Measurements from ENCODE around the gene SART3. TPM values are rescaled to one million over a fixed set of nuclear protein-coding genes. Genes with fewer than 3 reads are reported as not detected.

Gene SART3
- total RNA-seq (75.9 and 145 TPM in 2 replicates), polyA plus RNA-seq (23.2 and 36.5 TPM in 2 replicates)

GRCh38 chr12:108560752-108561719 lies at the start of gene SART3:
Gene SART3, minus strand, starts transcription at chr12:108561173. Its CDS starts 19 bp downstream, at chr12:108561154.
- no peaks in the 10 kb centered on the region for H3K9me3 ChIP-seq (ENCODE audit: low read depth)
- H3K36me3 ChIP-seq = peaks cover 17% of the 10 kb centered on the region
- TF ChIP-seq, protein P1, sequence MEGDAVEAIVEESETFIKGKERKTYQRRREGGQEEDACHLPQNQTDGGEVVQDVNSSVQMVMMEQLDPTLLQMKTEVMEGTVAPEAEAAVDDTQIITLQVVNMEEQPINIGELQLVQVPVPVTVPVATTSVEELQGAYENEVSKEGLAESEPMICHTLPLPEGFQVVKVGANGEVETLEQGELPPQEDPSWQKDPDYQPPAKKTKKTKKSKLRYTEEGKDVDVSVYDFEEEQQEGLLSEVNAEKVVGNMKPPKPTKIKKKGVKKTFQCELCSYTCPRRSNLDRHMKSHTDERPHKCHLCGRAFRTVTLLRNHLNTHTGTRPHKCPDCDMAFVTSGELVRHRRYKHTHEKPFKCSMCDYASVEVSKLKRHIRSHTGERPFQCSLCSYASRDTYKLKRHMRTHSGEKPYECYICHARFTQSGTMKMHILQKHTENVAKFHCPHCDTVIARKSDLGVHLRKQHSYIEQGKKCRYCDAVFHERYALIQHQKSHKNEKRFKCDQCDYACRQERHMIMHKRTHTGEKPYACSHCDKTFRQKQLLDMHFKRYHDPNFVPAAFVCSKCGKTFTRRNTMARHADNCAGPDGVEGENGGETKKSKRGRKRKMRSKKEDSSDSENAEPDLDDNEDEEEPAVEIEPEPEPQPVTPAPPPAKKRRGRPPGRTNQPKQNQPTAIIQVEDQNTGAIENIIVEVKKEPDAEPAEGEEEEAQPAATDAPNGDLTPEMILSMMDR (IDR thresholded peaks at IDR 0.05; ENCODE audit: low read depth, low read length) = no peak
- H3K4me1 ChIP-seq (ENCODE audit: low read depth) = no peaks in the 10 kb centered on the region
- peak within 1 kb of the TSS; percentile 93 for H3K27ac ChIP-seq
- H3K27me3 ChIP-seq = no peaks in the 10 kb centered on the region
- peak; percentile 90 for DNase-seq (ENCODE audit: low read depth in 1 of 2, low spot score in 1 of 2)
- H3K4me3 ChIP-seq = peak within 1 kb of the TSS; percentile 92

DNA sequence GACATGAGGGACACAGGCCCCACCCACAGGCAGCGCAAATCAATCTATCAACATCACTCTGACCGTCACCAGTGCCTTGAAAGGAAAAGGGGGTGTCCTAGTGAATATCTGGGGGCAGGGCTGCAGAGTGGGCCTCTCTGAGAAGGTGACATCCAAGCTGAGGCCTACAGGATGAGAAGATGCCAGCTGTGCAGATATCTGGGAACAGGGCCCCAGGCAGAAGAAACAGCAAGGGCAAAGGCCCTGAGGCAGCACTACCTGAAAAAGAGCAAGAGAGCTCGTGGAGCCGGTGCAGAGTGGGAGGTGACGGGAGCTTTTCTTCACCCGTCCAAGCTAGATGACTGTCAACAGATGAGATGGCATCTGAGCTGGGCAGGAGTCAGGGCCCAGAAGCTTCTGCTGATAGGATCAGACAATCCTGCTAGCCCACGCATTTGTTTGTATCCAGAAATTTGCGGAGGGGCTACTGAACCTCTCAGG lies 49.4 kb upstream of the SART3 start:
- H3K27ac ChIP-seq = no peak overlapping the region

DNA sequence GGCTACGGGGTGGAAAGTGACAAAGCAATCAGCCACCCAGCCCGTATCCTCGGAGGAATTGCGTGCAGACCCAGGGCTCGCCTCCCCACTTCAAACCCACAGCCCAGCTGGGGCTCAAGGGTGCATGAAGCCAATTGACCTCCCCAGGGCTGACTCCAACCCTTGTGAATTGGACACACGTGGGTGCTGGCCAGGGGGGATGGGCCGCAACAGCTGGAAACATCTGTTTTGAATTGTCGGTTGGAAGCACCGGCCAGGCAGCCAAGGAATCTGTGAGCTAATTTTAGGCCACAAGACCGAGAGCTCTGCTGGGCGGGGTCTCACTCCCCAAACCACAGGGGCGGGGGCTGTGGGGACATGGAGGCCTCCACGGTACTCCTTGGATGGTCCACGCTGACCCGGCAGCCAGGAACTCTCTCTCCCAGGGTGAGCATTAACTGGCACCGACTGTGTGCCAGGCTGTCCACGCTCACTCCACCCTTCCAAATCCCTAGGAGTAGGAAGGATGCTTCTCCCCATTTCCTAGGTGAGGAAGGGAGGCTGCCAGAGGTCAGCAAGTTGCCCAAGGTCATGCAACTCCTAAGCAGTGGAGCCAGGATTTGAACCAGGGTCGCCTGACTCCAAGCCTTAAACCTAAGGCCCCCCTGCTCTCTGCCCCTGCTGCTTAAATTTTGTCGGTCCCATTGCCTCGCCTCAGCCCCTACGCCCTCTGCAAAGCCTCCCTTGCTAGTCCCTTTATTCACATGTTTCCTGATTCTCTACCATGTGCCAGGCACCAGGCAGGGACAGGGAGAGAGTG lies 48.8 kb upstream of the SART3 start:
- Histone ChIP-seq H3K4me3 (no peak overlapping the region), H3K36me3 (no peaks in the 10 kb centered on the region), H3K9me3 (ENCODE audit: low read depth) (no peaks in the 10 kb centered on the region), H3K27me3 (no peaks in the 10 kb centered on the region), H3K4me1 (ENCODE audit: low read depth) (peaks cover 8% of the 10 kb centered on the region), H3K27ac (no peak overlapping the region)
- peak; percentile 34 to 90 for DNase-seq (ENCODE audit: low read depth in 1 of 2, low spot score in 1 of 2)
- TF ChIP-seq, protein P1 (IDR thresholded peaks at IDR 0.05; ENCODE audit: low read depth, low read length) = no peak

More for the DNA sequence above, 49.4 kb upstream of the SART3 start:
- Histone ChIP-seq H3K4me1 (ENCODE audit: low read depth) (peaks cover 8% of the 10 kb centered on the region), H3K36me3 (no peaks in the 10 kb centered on the region), H3K9me3 (ENCODE audit: low read depth) (no peaks in the 10 kb centered on the region), H3K4me3 (no peak overlapping the region), H3K27me3 (no peaks in the 10 kb centered on the region)
- TF ChIP-seq, protein P1 (IDR thresholded peaks at IDR 0.05; ENCODE audit: low read depth, low read length) = no peak
- no peak for DNase-seq (ENCODE audit: low read depth in 1 of 2, low spot score in 1 of 2)

DNA sequence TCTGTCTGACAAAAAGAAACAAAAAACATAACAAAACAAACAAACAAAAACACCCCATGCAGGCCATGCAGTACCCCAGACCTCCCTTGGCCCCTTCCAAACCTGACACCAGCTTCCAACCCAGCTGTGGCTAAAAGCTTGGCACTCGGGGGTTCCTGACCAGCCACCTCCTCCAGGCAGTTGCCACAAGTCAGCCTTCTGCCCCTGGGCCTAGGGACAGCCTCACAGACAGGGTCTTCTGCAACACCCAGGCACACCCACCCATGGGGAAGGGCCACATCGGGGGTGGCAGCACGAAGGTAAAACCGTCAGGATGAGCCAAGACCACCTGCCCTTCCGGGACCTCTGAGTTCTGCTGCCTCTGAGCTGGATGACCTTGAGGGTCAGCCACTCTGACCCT lies 47.6 kb upstream of the SART3 start:
- no peaks in the 10 kb centered on the region for H3K9me3 ChIP-seq (ENCODE audit: low read depth)
- H3K27ac ChIP-seq = no peak overlapping the region
- H3K4me1 ChIP-seq (ENCODE audit: low read depth) = peaks cover 8% of the 10 kb centered on the region
- no peaks in the 10 kb centered on the region for H3K27me3 ChIP-seq
- no peak overlapping the region for H3K4me3 ChIP-seq
- H3K36me3 ChIP-seq = no peaks in the 10 kb centered on the region
- DNase-seq (ENCODE audit: low read depth in 1 of 2, low spot score in 1 of 2) = no peak
- TF ChIP-seq, protein P1 (IDR thresholded peaks at IDR 0.05; ENCODE audit: low read depth, low read length) = no peak

DNA sequence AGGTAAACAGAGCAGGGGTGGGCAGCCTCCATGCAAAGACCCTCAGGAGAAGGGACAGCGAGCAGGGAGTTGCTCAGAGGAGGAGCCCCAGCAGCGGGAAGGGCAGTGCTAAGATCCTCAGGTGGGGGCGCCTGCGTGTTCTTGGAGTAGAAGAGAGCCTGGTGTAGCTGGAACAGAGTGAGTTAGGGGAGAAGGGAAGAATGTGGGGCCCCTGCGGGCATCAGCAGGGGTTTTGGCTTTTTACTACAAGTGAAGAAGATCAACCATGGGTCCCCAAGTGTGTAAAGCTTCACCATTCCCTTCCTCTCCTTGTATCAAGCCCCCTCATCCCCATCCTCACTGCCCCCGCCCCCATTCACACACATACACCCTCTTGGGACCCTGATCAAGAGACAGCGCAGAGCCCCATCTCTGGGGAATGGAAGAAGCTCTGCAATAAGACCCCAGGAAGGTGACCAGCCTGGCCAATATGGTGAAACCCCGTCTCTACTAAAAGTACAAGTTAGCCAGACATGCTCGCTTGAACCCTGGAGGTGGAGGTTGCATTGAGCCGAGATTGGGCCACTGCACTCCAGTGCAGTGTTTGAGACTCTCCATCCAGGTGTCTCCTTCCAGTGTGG lies 47.1 kb upstream of the SART3 start:
- TF ChIP-seq, protein P1 (IDR thresholded peaks at IDR 0.05; ENCODE audit: low read depth, low read length) = no peak
- H3K4me1 ChIP-seq (ENCODE audit: low read depth) = peaks cover 8% of the 10 kb centered on the region
- no peak overlapping the region for H3K27ac ChIP-seq
- no peaks in the 10 kb centered on the region for H3K36me3 ChIP-seq
- H3K27me3 ChIP-seq = no peaks in the 10 kb centered on the region
- H3K9me3 ChIP-seq (ENCODE audit: low read depth) = no peaks in the 10 kb centered on the region
- no peak overlapping the region for H3K4me3 ChIP-seq
- no peak for DNase-seq (ENCODE audit: low read depth in 1 of 2, low spot score in 1 of 2)
